T-helper 17 cell (primary cell): ENCODE data around the gene AARS2. TPM values are rescaled to one million over a fixed set of nuclear protein-coding genes. Genes with fewer than 3 reads are reported as not detected.
"Not testable (repeated sequence)": the region's sequence is repeated elsewhere in the genome, so short reads cannot be mapped to it uniquely, and the experiment has no call there.

ENCODE experiments used
- ATAC-seq: fragments of 150-1000 bp; cut with Tn5 transposase; 2 replicates; pipeline ENCODE4 v1.10.0; 2021; ENCODE audit warnings: mild to moderate bottlenecking, moderate library complexity
- DNase-seq, 3 donors: peaks; one replicate each; pipeline versions ENCODE4 v3.0.0 to v3.0.0-alpha.2; 2020 to 2021
- H3K9me3 ChIP-seq: one replicate; pipeline ENCODE4 v1.7.0; 2013; ENCODE audit warnings: low read length, mild to moderate bottlenecking; ENCODE audit not compliant: control insufficient read depth, poor library complexity, severe bottlenecking
- H3K27ac Mint-ChIP-seq: one replicate; pipeline ENCODE4 v1.8.0; 2022; ENCODE audit warnings: mild to moderate bottlenecking, moderate library complexity, mixed read lengths
- H3K27me3 Mint-ChIP-seq: one replicate; pipeline ENCODE4 v1.8.0; 2022; ENCODE audit warnings: mixed read lengths
- H3K36me3 Mint-ChIP-seq: one replicate; pipeline ENCODE4 v1.8.0; 2022; ENCODE audit warnings: low read depth, mixed read lengths
- H3K4me1 Mint-ChIP-seq: one replicate; pipeline ENCODE4 v1.8.0; 2022; ENCODE audit warnings: mild to moderate bottlenecking, mixed read lengths
- H3K4me3 Mint-ChIP-seq: one replicate; pipeline ENCODE4 v1.8.0; 2022; ENCODE audit warnings: mild to moderate bottlenecking, moderate library complexity, mixed read lengths
- total RNA-seq, 4 donors: library from RNA in 2 of 4; stranded (reverse) in 2 of 4; gene quantifications; one replicate each; pipeline ENCODE4 v1.2.3 and lab custom pipeline; 2022 to 2026

The AARS2 gene
- total RNA-seq, 2 donors from 2014 or later: 13.1 to 14.8 TPM

DNA sequence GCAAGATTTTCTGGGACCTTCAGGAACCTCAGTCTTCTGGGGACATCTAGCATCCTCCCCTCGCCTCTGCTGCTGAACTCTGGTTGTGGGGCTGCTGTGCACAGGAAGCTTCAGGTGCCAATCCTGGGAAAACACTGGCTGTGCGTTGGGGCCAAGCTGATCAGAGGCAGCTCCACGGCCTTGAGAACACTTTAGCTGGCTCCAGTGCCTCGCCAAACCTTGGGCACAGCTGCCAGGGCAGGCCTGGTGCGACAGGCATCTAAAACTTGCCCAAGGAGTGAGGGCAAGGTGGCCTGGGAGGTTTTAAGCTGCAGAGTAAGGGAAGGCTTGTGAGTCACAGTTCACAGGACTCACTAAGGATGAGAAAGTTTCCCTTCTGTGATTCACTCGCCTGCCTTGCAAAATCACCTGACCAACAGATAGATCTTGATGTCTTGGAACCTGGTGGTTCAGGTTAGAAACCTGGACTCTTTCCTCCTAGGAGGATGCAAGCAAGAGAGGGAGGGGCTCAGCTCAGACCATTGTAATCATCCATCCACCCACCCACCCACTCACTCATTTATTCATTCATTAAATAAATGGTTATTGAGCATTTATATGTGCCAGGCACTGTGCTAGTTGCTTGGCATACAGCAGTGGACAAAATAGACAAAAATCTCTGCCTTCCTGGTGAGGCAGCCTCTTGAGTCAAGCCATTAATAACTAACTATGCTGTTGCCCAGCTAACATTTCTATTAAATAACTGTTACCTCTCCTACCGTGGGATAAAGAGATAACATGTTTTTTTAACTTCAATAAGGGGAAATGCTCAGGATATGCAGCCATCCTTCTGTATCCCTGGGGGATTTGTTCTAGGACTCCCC, 26.8 kb upstream of the AARS2 start:
- ATAC-seq (no peak), DNase-seq (no peak)
- no peaks in the 10 kb centered on the region for H3K9me3 ChIP-seq
- Mint-ChIP-seq H3K4me3 (no peak overlapping the region), H3K4me1 (no peaks in the 10 kb centered on the region), H3K27me3 (peaks cover 45% of the 10 kb centered on the region), H3K36me3 (no peaks in the 10 kb centered on the region), H3K27ac (no peak overlapping the region)

- H3K4me3 Mint-ChIP-seq: no peak overlapping the region
- peaks cover 38% of the 10 kb centered on the region for H3K27me3 Mint-ChIP-seq
- H3K4me1 Mint-ChIP-seq: no peaks in the 10 kb centered on the region
- no peaks in the 10 kb centered on the region for H3K9me3 ChIP-seq
- ATAC-seq: no peak
- DNase-seq: no peak
- no peak overlapping the region for H3K27ac Mint-ChIP-seq
- no peaks in the 10 kb centered on the region for H3K36me3 Mint-ChIP-seq
Measured at GRCh38 chr6:44339301-44339700, 26.2 kb upstream of the AARS2 start.

DNA sequence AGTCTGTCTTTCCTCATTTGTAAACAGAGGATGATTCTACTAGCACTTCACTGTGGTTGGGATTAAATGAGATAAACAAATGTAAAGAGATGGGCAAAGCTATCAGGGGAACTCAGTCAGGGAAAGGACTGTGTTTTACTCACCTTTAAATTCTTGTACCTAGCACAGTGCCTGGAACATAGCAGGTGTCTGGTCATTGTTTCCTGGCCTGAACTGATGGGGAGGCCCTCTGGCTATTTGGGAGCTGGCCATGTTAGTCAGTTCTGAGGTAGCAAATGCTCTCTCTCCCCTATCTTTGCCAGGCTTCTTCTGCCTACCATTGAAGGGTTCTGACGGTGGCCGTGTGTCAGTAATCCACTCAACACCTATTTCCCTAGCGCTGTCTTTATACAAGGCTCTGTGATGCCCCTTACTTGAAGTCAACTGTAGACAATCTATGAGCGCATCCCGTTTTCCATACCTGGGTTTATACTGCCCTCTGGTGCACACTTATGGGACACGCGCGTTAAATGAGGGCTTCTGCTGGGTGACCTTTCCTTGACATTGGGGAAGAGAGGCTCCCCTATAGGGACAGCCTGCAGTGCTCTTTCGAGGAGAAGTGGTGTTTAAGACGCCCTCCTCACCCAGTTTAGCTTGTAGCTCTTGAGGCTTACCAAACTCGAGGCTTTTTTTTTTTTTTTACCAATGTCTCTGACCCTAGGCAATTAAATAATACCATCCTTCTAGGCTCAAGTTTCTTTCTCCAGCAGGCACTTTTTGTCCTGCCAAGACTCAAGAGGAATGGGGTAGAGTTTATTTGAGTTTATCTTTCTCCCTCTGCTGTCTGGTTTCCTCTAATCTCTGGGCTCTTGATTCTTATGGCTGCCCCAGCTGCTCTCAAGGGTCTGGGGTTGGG, 25.3 kb upstream of the AARS2 start:
- Mint-ChIP-seq H3K36me3 (no peaks in the 10 kb centered on the region), H3K27ac (no peak overlapping the region), H3K4me1 (no peaks in the 10 kb centered on the region), H3K4me3 (no peak overlapping the region), H3K27me3 (peaks cover 34% of the 10 kb centered on the region)
- H3K9me3 ChIP-seq: no peaks in the 10 kb centered on the region
- ATAC-seq (peak; percentile 95), DNase-seq (peak; percentile 18 to 57 (median 40))

GRCh38 chr6:44335631-44336030, 22.5 kb upstream of the AARS2 start:
- Mint-ChIP-seq H3K27ac (no peak overlapping the region), H3K4me1 (no peaks in the 10 kb centered on the region), H3K27me3 (peaks cover 36% of the 10 kb centered on the region), H3K4me3 (no peak overlapping the region), H3K36me3 (peaks cover 3% of the 10 kb centered on the region)
- H3K9me3 ChIP-seq: no peaks in the 10 kb centered on the region
- DNase-seq (no peak), ATAC-seq (no peak)

- Mint-ChIP-seq H3K27ac (no peak overlapping the region), H3K4me1 (no peaks in the 10 kb centered on the region), H3K4me3 (no peak overlapping the region), H3K36me3 (peaks cover 3% of the 10 kb centered on the region), H3K27me3 (peaks cover 53% of the 10 kb centered on the region)
- ATAC-seq (no peak), DNase-seq (no peak)
- H3K9me3 ChIP-seq: no peaks in the 10 kb centered on the region
Measured at GRCh38 chr6:44333942-44334341, 20.8 kb upstream of the AARS2 start.

GRCh38 chr6:44333273-44333919, 20.2 kb upstream of the AARS2 start:
- H3K36me3 Mint-ChIP-seq: peaks cover 3% of the 10 kb centered on the region
- no peaks in the 10 kb centered on the region for H3K9me3 ChIP-seq
- ATAC-seq: no peak
- no peak overlapping the region for H3K27ac Mint-ChIP-seq
- no peaks in the 10 kb centered on the region for H3K4me1 Mint-ChIP-seq
- H3K4me3 Mint-ChIP-seq: no peak overlapping the region
- DNase-seq: no peak
- peaks cover 59% of the 10 kb centered on the region for H3K27me3 Mint-ChIP-seq

DNA sequence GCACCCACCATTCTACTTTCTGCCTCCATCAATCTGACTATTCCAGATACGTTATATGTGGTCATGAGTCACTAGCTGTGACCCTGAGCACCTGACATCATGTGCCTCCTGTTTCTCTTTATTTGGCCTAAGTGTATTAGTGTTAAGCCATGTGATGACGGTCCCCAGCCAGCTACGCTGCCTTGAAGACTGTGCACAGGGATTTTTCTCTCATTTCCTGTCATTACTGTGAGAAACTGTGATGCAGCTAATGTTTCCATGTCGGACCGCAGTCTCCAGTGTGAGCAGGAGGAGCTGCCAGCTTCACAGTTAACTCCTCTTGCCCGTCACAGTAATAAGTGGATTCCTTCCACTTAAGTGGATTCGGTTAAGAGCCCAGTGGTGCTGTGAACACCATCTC, 19.4 kb upstream of the AARS2 start:
- Mint-ChIP-seq H3K27ac (no peak overlapping the region), H3K27me3 (peaks cover 67% of the 10 kb centered on the region), H3K36me3 (peaks cover 3% of the 10 kb centered on the region), H3K4me1 (no peaks in the 10 kb centered on the region), H3K4me3 (no peak overlapping the region)
- DNase-seq (no peak), ATAC-seq (no peak)
- no peaks in the 10 kb centered on the region for H3K9me3 ChIP-seq

GRCh38 chr6:44329858-44330257, 16.7 kb upstream of the AARS2 start:
- no peak for ATAC-seq
- H3K27me3 Mint-ChIP-seq: peaks cover 58% of the 10 kb centered on the region
- no peak for DNase-seq

GRCh38 chr6:44328203-44328602, 15.1 kb upstream of the AARS2 start:
- H3K4me1 Mint-ChIP-seq, H3K27ac Mint-ChIP-seq, H3K4me3 Mint-ChIP-seq, H3K9me3 ChIP-seq, ATAC-seq, DNase-seq, H3K36me3 Mint-ChIP-seq: not testable (repeated sequence)
- peaks cover 52% of the 10 kb centered on the region for H3K27me3 Mint-ChIP-seq

More at GRCh38 chr6:44329858-44330257, 16.7 kb upstream of the AARS2 start:
- Mint-ChIP-seq H3K4me3 (no peak overlapping the region), H3K4me1 (no peaks in the 10 kb centered on the region), H3K36me3 (peaks cover 3% of the 10 kb centered on the region), H3K27ac (no peak overlapping the region)
- H3K9me3 ChIP-seq: no peaks in the 10 kb centered on the region

GRCh38 chr6:44327760-44328159, 14.6 kb upstream of the AARS2 start:
- DNase-seq (no peak), ATAC-seq (no peak)
- no peak overlapping the region for H3K4me3 Mint-ChIP-seq
- no peak overlapping the region for H3K27ac Mint-ChIP-seq
- no peaks in the 10 kb centered on the region for H3K4me1 Mint-ChIP-seq
- H3K27me3 Mint-ChIP-seq: peaks cover 48% of the 10 kb centered on the region
- H3K9me3 ChIP-seq: no peaks in the 10 kb centered on the region
- peaks cover 3% of the 10 kb centered on the region for H3K36me3 Mint-ChIP-seq

DNA sequence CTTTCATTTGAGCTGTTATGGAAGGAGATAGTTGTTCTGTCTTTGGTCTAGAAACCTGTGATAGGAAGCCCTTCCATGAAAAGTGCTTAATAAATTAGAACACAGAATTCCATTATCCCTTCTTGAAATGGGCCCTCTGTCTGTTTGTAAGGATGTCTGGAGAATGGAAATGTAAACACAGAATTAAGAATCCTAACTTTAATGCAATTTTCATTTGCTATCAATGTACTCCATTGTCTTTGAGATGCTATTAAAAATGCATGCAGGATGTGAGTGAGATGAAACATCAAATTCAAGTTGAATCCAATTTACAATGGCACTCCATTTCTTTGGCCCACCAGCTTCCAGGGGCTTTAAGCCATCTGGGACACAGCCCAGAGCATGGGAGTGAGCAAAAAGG, 13.9 kb upstream of the AARS2 start:
- DNase-seq (no peak), ATAC-seq (no peak)
- no peak overlapping the region for H3K4me3 Mint-ChIP-seq
- no peaks in the 10 kb centered on the region for H3K4me1 Mint-ChIP-seq
- no peaks in the 10 kb centered on the region for H3K9me3 ChIP-seq
- peaks cover 41% of the 10 kb centered on the region for H3K27me3 Mint-ChIP-seq
- no peak overlapping the region for H3K27ac Mint-ChIP-seq
- no peaks in the 10 kb centered on the region for H3K36me3 Mint-ChIP-seq

GRCh38 chr6:44321210-44321609, 8.1 kb upstream of the AARS2 start:
- DNase-seq: no peak
- no peak for ATAC-seq
- no peaks in the 10 kb centered on the region for H3K9me3 ChIP-seq
- Mint-ChIP-seq H3K4me1 (peaks cover 3% of the 10 kb centered on the region), H3K27ac (no peak overlapping the region), H3K4me3 (no peak overlapping the region), H3K27me3 (peaks cover 45% of the 10 kb centered on the region), H3K36me3 (peaks cover 6% of the 10 kb centered on the region)

GRCh38 chr6:44317136-44317631, 4.0 kb upstream of the AARS2 start:
- DNase-seq, H3K9me3 ChIP-seq, H3K27ac Mint-ChIP-seq, H3K4me3 Mint-ChIP-seq, H3K36me3 Mint-ChIP-seq, ATAC-seq: not testable (repeated sequence)
- Mint-ChIP-seq H3K27me3 (peaks cover 45% of the 10 kb centered on the region), H3K4me1 (peaks cover 13% of the 10 kb centered on the region)
